SK-N-SH (cell line): ENCODE measurements around the gene PLAA. TPM values are rescaled to one million over a fixed set of nuclear protein-coding genes. Genes with fewer than 3 reads are reported as not detected.

Experiments used
- EZH2phosphoT487 ChIP-seq: fragments of 200-600 bp; sonication (generic); IDR thresholded peaks from 2 replicates; pipeline ENCODE4 v1.6.1; 2017; ENCODE audit warnings: low read depth, mixed run types, mild to moderate bottlenecking, antibody characterized with exemption, moderate library complexity, borderline replicate concordance
- FOSL2 ChIP-seq: IDR thresholded peaks from 2 replicates; pipeline ENCODE4 v1.4.0; 2012; ENCODE audit warnings: low read depth, mild to moderate bottlenecking, moderate library complexity, borderline replicate concordance
- FOXJ3 ChIP-seq: sonication (generic); formaldehyde crosslinking; IDR thresholded peaks from 2 replicates; pipeline ENCODE4 v1.5.1; 2020; ENCODE audit warnings: mild to moderate bottlenecking, missing genetic modification reagents
- MAX ChIP-seq: IDR thresholded peaks from 2 replicates; pipeline ENCODE4 v1.4.0; 2012; ENCODE audit warnings: low read depth
- NRF1 ChIP-seq: IDR thresholded peaks from 2 replicates; pipeline ENCODE4 v1.6.1; 2012; ENCODE audit warnings: low read depth, mild to moderate bottlenecking, low read length
- PBX3 ChIP-seq: IDR thresholded peaks from 2 replicates; pipeline ENCODE4; 2012
- POLR2AphosphoS5 ChIP-seq: IDR thresholded peaks from 2 replicates; pipeline ENCODE4 v1.6.1; 2012; ENCODE audit warnings: low read depth, low read length
- REST ChIP-seq: IDR thresholded peaks from 2 replicates; pipeline ENCODE4 v1.6.1; 2012; ENCODE audit warnings: mild to moderate bottlenecking, low read depth, low read length, moderate library complexity
- TEAD4 ChIP-seq: IDR thresholded peaks from 2 replicates; pipeline ENCODE4 v1.4.0; 2012; ENCODE audit warnings: mild to moderate bottlenecking, borderline replicate concordance; ENCODE audit not compliant: insufficient read depth
- YY1 ChIP-seq: IDR thresholded peaks from 2 replicates; pipeline ENCODE4 v1.4.0; 2012; ENCODE audit warnings: low read depth, mild to moderate bottlenecking
- ZBTB33 ChIP-seq: IDR thresholded peaks from 2 replicates; pipeline ENCODE4 v1.4.0; 2012; ENCODE audit warnings: low read depth, borderline replicate concordance
- polyA plus RNA-seq, 3 experiments: library from polyadenylated mRNA; depleted of rRNA; stranded (reverse); fragments of >200 nt; gene quantifications; 2 replicates each; pipeline ENCODE4 v1.2.3, GENCODE V29; 2012

PLAA gene
- polyA plus RNA-seq, 1 of the 3 experiments (the other 2 are of a cell fraction): 14.0 TPM

- TF ChIP-seq PBX3 (no peak), POLR2AphosphoS5 (no peak), MAX (no peak), NRF1 (no peak), TEAD4 (no peak), FOSL2 (no peak), REST (no peak), ZBTB33 (no peak), EZH2phosphoT487 (no peak), FOXJ3 (no peak), YY1 (no peak)
These were observed 53.9 kb downstream of the PLAA start (continued) for GRCh38 chr9:26893030-26893676.
